ENCODE measurements around the gene MEGF6.

The MEGF6 gene

DNA sequence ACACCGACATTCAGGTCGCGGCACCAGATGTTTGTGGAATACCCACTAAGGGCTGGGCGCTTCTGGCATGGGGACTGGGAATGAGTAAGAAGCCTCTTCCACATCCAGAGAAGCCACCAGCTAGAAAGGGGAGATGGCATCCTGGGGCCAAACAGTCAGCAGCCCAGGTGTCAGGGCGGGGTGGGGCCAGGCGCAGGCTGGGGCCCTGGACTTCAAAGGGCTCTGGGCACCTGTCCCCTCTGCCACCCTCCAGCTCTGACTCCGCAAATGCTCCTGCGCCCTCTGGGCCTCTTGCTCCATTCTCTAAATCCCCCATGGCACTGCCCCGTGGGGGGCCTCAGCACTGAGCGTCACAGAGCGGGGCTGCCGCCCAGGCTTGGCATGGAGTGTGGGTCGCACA, 70.4 kb downstream of the MEGF6 start:
- no peak for DNase-seq
- no peaks in the 10 kb centered on the region for H3K36me3 ChIP-seq
- H3K27me3 ChIP-seq: no peaks in the 10 kb centered on the region
- H3K4me1 ChIP-seq: no peaks in the 10 kb centered on the region; the same call in 1 of the 2 replicates
- TF ChIP-seq, protein P1, sequence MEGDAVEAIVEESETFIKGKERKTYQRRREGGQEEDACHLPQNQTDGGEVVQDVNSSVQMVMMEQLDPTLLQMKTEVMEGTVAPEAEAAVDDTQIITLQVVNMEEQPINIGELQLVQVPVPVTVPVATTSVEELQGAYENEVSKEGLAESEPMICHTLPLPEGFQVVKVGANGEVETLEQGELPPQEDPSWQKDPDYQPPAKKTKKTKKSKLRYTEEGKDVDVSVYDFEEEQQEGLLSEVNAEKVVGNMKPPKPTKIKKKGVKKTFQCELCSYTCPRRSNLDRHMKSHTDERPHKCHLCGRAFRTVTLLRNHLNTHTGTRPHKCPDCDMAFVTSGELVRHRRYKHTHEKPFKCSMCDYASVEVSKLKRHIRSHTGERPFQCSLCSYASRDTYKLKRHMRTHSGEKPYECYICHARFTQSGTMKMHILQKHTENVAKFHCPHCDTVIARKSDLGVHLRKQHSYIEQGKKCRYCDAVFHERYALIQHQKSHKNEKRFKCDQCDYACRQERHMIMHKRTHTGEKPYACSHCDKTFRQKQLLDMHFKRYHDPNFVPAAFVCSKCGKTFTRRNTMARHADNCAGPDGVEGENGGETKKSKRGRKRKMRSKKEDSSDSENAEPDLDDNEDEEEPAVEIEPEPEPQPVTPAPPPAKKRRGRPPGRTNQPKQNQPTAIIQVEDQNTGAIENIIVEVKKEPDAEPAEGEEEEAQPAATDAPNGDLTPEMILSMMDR (IDR thresholded peaks at IDR 0.05; ENCODE audit: low read depth, low read length): no peak
- no peak overlapping the region for H3K4me3 ChIP-seq (ENCODE audit: low read depth, low read length)
- H3K9me3 ChIP-seq: no peaks in the 10 kb centered on the region

DNA sequence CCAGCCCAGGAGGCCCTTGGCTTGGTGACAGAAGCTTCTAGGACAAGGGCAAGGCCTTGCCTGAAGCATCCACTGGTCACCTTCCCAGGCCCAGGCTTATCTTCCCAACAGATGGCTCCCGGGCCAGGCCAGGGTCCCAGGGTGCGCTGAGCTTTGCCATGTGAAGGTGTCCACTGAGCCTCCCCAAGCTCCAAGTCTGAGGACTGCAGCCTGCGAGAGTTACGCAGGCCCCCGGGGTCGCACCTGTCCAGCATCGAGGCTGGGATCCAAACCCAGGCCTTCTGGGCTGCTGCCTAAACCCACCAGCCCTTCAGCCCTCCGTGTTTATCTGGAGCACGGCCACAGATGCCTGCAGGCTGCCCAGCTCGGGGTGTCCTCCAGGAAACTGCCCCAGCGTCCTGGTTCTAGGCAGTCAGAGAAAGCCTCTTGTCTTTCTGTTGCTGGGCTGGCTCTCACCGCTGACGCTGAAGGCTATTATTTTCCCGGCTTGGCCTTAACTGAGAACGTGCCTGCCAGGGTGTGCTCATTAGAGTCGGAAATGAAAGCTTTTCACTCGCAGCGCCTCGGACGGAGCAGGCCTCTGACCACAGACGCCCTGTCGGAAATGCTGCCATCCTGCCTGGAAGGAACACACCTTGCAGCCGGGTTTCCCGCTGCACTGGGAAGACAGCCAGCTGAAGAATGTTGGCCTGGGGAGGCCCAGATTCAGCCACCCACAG, 71.4 kb downstream of the MEGF6 start:
- Histone ChIP-seq H3K4me3 (ENCODE audit: low read depth, low read length) (no peak overlapping the region), H3K27me3 (no peaks in the 10 kb centered on the region), H3K36me3 (no peaks in the 10 kb centered on the region), H3K4me1 (no peaks in the 10 kb centered on the region; the same call in 1 of the 2 replicates), H3K9me3 (no peaks in the 10 kb centered on the region)
- no peak for DNase-seq
- TF ChIP-seq, protein P1 (IDR thresholded peaks at IDR 0.05; ENCODE audit: low read depth, low read length): no peak

DNA sequence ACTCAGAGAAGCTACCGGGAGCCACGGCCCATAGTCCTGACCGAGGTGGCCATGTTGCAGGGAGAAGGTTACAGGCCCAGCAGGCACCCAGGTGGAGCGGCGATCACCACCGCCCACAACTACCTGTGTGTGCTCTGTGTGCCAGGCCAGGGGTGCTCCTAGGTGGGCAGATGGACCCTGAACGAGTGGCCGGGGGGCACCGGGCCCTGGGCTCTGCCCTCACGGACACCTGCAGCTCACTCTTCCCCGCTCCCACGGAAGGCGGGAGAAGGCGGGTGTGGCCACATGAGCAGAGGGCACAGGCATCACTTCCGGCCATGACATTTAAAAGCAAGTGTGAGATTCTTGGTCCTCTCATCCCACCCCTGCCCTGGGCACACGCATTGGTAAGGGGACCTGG, 73.9 kb downstream of the MEGF6 start:
- no peaks in the 10 kb centered on the region; the same call in 1 of the 2 replicates for H3K4me1 ChIP-seq
- H3K27me3 ChIP-seq: no peaks in the 10 kb centered on the region
- TF ChIP-seq, protein P1 (IDR thresholded peaks at IDR 0.05; ENCODE audit: low read depth, low read length): no peak
- no peak overlapping the region for H3K4me3 ChIP-seq (ENCODE audit: low read depth, low read length)
- H3K9me3 ChIP-seq: no peaks in the 10 kb centered on the region
- no peak for DNase-seq
- no peaks in the 10 kb centered on the region for H3K36me3 ChIP-seq

DNA sequence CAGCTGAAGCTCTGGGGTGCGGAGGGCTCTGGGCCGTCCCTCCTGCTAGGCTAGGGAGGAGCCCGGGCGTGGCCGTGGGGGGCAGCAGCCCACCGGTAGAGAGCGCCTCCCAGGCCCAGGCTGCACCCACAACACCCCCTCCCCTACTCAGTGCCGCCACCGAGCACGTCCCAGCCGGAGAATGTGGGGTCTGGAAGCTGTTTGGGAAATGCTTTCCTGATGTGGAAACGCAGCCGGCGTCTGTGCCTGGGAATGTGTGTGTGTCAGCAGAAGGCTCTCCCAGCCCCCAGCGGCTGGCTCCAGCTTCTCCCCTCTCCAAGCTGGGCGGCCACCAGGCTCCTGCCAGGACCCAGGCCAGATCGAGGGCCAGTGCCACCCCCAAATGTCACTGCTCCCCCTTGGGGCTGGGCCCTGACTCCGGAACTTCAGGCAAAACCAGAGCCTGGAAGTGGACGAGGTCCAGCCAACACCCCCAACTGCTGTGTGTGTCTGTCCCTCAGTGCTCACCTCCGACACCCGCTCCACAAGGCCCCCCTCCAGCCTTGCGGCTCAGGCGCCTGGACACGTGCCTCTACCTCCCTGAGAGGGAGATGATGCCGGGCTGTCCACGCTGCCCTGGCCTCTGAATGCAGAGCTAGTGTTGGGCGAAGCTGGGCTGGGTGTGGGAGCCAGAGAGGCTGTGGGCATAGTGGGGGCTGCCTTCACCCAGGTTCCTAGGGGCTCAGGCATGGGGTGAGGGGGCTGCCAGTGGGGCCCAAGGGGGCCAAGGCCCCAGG, 74.7 kb downstream of the MEGF6 start:
- Histone ChIP-seq H3K4me3 (ENCODE audit: low read depth, low read length) (no peak overlapping the region), H3K27me3 (no peaks in the 10 kb centered on the region), H3K9me3 (no peaks in the 10 kb centered on the region), H3K4me1 (no peaks in the 10 kb centered on the region; the same call in 1 of the 2 replicates), H3K36me3 (no peaks in the 10 kb centered on the region)
- no peak for DNase-seq
- TF ChIP-seq, protein P1 (IDR thresholded peaks at IDR 0.05; ENCODE audit: low read depth, low read length): no peak

DNA sequence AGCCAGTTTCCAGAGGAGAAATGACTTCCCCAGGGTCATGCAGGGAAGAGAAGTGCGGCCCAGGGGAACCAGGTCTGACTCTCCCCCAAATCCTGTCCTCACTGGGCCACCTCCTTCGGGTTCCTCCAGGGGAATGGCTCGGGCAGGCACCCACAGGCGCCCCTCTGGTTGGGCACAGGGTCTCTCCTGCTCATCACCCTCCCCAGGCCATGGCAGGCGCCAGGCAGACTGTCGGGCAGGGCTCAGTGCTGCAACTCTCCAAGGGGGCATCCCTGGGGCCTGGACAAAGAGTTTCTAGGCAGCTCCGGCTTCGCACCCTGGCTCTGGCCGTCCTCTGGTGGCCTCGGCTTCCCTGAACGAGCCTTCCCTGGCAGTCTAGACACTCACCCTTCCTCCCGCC, 75.6 kb downstream of the MEGF6 start:
- Histone ChIP-seq H3K36me3 (no peaks in the 10 kb centered on the region), H3K9me3 (no peaks in the 10 kb centered on the region), H3K4me1 (no peaks in the 10 kb centered on the region; the same call in 1 of the 2 replicates), H3K27me3 (no peaks in the 10 kb centered on the region), H3K4me3 (ENCODE audit: low read depth, low read length) (no peak overlapping the region)
- no peak for DNase-seq
- TF ChIP-seq, protein P1 (IDR thresholded peaks at IDR 0.05; ENCODE audit: low read depth, low read length): no peak

All from BE2C (cell line).